NB4 (cell line): Measurements from ENCODE around the gene NUDT1.

Experiments used
- CTCF ChIP-seq: IDR thresholded peaks from one replicate; pipeline ENCODE4 v1.5.1; 2012; ENCODE audit warnings: low read depth, low read length
- MYC ChIP-seq: IDR thresholded peaks from 2 replicates; pipeline ENCODE4 v1.6.1; 2011; ENCODE audit warnings: low read depth, low read length
- POLR2A ChIP-seq: IDR thresholded peaks from 2 replicates; pipeline ENCODE4 v1.6.1; 2011; ENCODE audit warnings: mild to moderate bottlenecking; ENCODE audit not compliant: insufficient read length; ENCODE audit errors: extremely low read depth

GRCh38 chr7:2248984-2249694 is 7.1 kb downstream of the NUDT1 start:
- TF ChIP-seq POLR2A = no peak
- TF ChIP-seq CTCF = no peak
- peak; percentile 99 for TF ChIP-seq MYC
